ENCODE measurements around the gene SLC17A7. TPM values are rescaled to one million over a fixed set of nuclear protein-coding genes. Genes with fewer than 3 reads are reported as not detected.

The SLC17A7 gene
- total RNA-seq, 1 experiment from 2014 or later = 1.6 TPM

- ATAC-seq (no peak), DNase-seq (ENCODE audit: low spot score) (no peak)
- no peak for TF ChIP-seq TCF7 (CRISPR knock-in tag; IDR thresholded peaks at IDR 0.05; ENCODE audit: low read depth)
- no peak for TF ChIP-seq IRF1 (CRISPR knock-in tag; IDR thresholded peaks at IDR 0.05)
- TF ChIP-seq, protein P1, sequence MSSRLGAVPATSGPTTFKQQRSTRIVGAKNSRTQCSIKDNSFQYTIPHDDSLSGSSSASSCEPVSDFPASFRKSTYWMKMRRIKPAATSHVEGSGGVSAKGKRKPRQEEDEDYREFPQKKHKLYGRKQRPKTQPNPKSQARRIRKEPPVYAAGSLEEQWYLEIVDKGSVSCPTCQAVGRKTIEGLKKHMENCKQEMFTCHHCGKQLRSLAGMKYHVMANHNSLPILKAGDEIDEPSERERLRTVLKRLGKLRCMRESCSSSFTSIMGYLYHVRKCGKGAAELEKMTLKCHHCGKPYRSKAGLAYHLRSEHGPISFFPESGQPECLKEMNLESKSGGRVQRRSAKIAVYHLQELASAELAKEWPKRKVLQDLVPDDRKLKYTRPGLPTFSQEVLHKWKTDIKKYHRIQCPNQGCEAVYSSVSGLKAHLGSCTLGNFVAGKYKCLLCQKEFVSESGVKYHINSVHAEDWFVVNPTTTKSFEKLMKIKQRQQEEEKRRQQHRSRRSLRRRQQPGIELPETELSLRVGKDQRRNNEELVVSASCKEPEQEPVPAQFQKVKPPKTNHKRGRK (CRISPR knock-in tag; IDR thresholded peaks at IDR 0.05; ENCODE audit: borderline replicate concordance) = no peak
- TF ChIP-seq MYBL2 (CRISPR knock-in tag; IDR thresholded peaks at IDR 0.05) = no peak
- TF ChIP-seq NFYB (CRISPR knock-in tag; conservative IDR thresholded peaks at IDR 0.05; ENCODE audit: low read depth) = no peak
- TF ChIP-seq ETV6 (CRISPR knock-in tag; IDR thresholded peaks at IDR 0.05) = no peak
- no peak for TF ChIP-seq SMAD3 (CRISPR knock-in tag; IDR thresholded peaks at IDR 0.05; ENCODE audit: borderline replicate concordance)
- no peak for TF ChIP-seq TEAD4 (CRISPR knock-in tag; IDR thresholded peaks at IDR 0.05)
- TF ChIP-seq FOXK1 (CRISPR knock-in tag; IDR thresholded peaks at IDR 0.05) = no peak
- TF ChIP-seq ZBTB21 (CRISPR knock-in tag; IDR thresholded peaks at IDR 0.05; ENCODE audit: borderline replicate concordance) = no peak
- H3K27me3 Mint-ChIP-seq (ENCODE audit: low read depth) = peaks cover 76% of the 10 kb centered on the region
- H3K4me1 Mint-ChIP-seq = peaks cover 36% of the 10 kb centered on the region
- ChIA-PET CTCF (interaction anchor here (0.6 to 1.0 kb wide), 2 partner anchors 14 to 1673 kb away, joined by 3 to 4 read pairs; no protein-coding TSS in a partner anchor), POLR2A (no interaction called here)
- peaks cover 7% of the 10 kb centered on the region for H3K9me3 Mint-ChIP-seq
- no peaks in the 10 kb centered on the region for H3K36me3 Mint-ChIP-seq
- no peak overlapping the region for H3K27ac Mint-ChIP-seq
- no peak overlapping the region for H3K4me3 Mint-ChIP-seq
Measured at GRCh38 chr19:49439836-49440235, 1.5 kb downstream of the SLC17A7 start.

GRCh38 chr19:49438261-49438660 is 3.1 kb downstream of the SLC17A7 start:
- peaks cover 37% of the 10 kb centered on the region for H3K4me1 Mint-ChIP-seq
- no peak overlapping the region for H3K4me3 Mint-ChIP-seq
- H3K27ac Mint-ChIP-seq = no peak overlapping the region
- CTCF ChIA-PET = no interaction called here
- no peaks in the 10 kb centered on the region for H3K36me3 Mint-ChIP-seq
- peaks cover 91% of the 10 kb centered on the region for H3K27me3 Mint-ChIP-seq (ENCODE audit: low read depth)
- peaks cover 7% of the 10 kb centered on the region for H3K9me3 Mint-ChIP-seq
- no peak for DNase-seq (ENCODE audit: low spot score)
- TF ChIP-seq, protein P2, sequence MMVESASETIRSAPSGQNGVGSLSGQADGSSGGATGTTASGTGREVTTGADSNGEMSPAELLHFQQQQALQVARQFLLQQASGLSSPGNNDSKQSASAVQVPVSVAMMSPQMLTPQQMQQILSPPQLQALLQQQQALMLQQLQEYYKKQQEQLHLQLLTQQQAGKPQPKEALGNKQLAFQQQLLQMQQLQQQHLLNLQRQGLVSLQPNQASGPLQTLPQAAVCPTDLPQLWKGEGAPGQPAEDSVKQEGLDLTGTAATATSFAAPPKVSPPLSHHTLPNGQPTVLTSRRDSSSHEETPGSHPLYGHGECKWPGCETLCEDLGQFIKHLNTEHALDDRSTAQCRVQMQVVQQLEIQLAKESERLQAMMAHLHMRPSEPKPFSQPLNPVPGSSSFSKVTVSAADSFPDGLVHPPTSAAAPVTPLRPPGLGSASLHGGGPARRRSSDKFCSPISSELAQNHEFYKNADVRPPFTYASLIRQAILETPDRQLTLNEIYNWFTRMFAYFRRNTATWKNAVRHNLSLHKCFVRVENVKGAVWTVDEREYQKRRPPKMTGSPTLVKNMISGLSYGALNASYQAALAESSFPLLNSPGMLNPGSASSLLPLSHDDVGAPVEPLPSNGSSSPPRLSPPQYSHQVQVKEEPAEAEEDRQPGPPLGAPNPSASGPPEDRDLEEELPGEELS (CRISPR knock-in tag; IDR thresholded peaks at IDR 0.05) = no peak
- TF ChIP-seq ZNF138 (CRISPR knock-in tag; conservative IDR thresholded peaks at IDR 0.05) = no peak
- no peak for TF ChIP-seq SMAD4 (CRISPR knock-in tag; IDR thresholded peaks at IDR 0.05)
- TF ChIP-seq, protein P3, sequence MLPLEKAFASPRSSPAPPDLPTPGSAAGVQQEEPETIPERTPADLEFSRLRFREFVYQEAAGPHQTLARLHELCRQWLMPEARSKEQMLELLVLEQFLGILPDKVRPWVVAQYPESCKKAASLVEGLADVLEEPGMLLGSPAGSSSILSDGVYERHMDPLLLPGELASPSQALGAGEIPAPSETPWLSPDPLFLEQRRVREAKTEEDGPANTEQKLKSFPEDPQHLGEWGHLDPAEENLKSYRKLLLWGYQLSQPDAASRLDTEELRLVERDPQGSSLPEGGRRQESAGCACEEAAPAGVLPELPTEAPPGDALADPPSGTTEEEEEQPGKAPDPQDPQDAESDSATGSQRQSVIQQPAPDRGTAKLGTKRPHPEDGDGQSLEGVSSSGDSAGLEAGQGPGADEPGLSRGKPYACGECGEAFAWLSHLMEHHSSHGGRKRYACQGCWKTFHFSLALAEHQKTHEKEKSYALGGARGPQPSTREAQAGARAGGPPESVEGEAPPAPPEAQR (CRISPR knock-in tag; IDR thresholded peaks at IDR 0.05) = no peak
- no peak for TF ChIP-seq RORB (CRISPR knock-in tag; IDR thresholded peaks at IDR 0.05)
- TF ChIP-seq FOXJ3 (CRISPR knock-in tag; IDR thresholded peaks at IDR 0.05; ENCODE audit: borderline replicate concordance) = no peak
- no peak for TF ChIP-seq NFYB (CRISPR knock-in tag; conservative IDR thresholded peaks at IDR 0.05; ENCODE audit: low read depth)
- no peak for TF ChIP-seq EMX1 (CRISPR knock-in tag; IDR thresholded peaks at IDR 0.05)
- TF ChIP-seq FOXP1 (CRISPR knock-in tag; IDR thresholded peaks at IDR 0.05; ENCODE audit: borderline replicate concordance) = no peak
- TF ChIP-seq, protein P4, sequence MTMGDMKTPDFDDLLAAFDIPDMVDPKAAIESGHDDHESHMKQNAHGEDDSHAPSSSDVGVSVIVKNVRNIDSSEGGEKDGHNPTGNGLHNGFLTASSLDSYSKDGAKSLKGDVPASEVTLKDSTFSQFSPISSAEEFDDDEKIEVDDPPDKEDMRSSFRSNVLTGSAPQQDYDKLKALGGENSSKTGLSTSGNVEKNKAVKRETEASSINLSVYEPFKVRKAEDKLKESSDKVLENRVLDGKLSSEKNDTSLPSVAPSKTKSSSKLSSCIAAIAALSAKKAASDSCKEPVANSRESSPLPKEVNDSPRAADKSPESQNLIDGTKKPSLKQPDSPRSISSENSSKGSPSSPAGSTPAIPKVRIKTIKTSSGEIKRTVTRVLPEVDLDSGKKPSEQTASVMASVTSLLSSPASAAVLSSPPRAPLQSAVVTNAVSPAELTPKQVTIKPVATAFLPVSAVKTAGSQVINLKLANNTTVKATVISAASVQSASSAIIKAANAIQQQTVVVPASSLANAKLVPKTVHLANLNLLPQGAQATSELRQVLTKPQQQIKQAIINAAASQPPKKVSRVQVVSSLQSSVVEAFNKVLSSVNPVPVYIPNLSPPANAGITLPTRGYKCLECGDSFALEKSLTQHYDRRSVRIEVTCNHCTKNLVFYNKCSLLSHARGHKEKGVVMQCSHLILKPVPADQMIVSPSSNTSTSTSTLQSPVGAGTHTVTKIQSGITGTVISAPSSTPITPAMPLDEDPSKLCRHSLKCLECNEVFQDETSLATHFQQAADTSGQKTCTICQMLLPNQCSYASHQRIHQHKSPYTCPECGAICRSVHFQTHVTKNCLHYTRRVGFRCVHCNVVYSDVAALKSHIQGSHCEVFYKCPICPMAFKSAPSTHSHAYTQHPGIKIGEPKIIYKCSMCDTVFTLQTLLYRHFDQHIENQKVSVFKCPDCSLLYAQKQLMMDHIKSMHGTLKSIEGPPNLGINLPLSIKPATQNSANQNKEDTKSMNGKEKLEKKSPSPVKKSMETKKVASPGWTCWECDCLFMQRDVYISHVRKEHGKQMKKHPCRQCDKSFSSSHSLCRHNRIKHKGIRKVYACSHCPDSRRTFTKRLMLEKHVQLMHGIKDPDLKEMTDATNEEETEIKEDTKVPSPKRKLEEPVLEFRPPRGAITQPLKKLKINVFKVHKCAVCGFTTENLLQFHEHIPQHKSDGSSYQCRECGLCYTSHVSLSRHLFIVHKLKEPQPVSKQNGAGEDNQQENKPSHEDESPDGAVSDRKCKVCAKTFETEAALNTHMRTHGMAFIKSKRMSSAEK (CRISPR knock-in tag; IDR thresholded peaks at IDR 0.05; ENCODE audit: borderline replicate concordance) = no peak
- TF ChIP-seq ZNF232 (CRISPR knock-in tag; IDR thresholded peaks at IDR 0.05) = no peak
- no peak for TF ChIP-seq ZBTB21 (CRISPR knock-in tag; IDR thresholded peaks at IDR 0.05; ENCODE audit: borderline replicate concordance)
- POLR2A ChIA-PET = no interaction called here
- ATAC-seq = no peak

Data from WTC11 (cell line).